ENCODE data around the gene DCST2.

- no peak for TF ChIP-seq CTCF (IDR thresholded peaks at IDR 0.05)
- TF ChIP-seq POLR2A (IDR thresholded peaks at IDR 0.05) = no peak
These were observed 64.8 kb downstream of the DCST2 start for GRCh38 chr1:154968731-154969130.

Data from body of pancreas (tissue), 4 donors.